BE2C (cell line): ENCODE measurements around the gene CEL.

Source experiments
- DNase-seq: peaks from one replicate; pipeline ENCODE4 v3.0.0-alpha.2; 2020
- H3K27me3 ChIP-seq: fragments of 250-450 bp; sonication (Bioruptor Pico); 2 replicates; pipeline ENCODE4 v1.5.1; 2020; ENCODE audit warnings: mild to moderate bottlenecking
- H3K36me3 ChIP-seq: fragments of 250-450 bp; sonication (Bioruptor Pico); 2 replicates; pipeline ENCODE4 v1.5.1; 2020; ENCODE audit warnings: mild to moderate bottlenecking
- H3K4me1 ChIP-seq: fragments of 250-450 bp; sonication (Bioruptor Pico); 2 replicates; pipeline ENCODE4 v1.5.1; 2020
- H3K4me3 ChIP-seq: 2 replicates; pipeline ENCODE4 v1.5.1; 2011; ENCODE audit warnings: low read depth, low read length
- H3K9me3 ChIP-seq: fragments of 250-450 bp; sonication (Bioruptor Pico); 2 replicates; pipeline ENCODE4 v1.5.1; 2020
- TF ChIP-seq, protein P1 (sequence below): IDR thresholded peaks from 2 replicates; pipeline ENCODE4 v1.5.1; 2012; ENCODE audit warnings: mild to moderate bottlenecking, low read depth, low read length

The CEL gene

DNA sequence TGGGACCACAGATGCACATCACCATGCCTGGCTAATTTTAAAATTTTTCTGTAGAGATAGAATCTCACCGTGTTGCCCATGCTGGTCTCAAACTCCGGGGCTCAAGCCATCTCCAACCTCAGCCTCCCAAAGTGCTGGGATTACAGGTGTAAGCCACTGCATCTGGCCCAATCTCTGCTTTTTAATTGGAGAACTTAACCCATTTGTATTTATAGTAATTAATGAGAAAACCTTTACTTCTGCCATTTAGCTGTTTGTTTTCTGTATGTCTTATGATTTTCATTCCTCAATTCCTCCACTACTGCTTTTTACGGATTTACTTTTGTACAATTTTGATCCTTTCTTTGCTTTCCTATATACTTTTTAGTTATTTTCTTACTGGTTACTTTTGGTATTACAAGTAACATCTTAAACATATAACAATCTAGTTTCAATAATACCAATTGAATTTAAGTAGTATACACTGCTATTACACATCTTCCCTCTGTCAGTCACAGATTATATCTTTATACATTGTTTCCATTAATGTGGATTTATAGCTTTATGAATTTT is 33.1 kb downstream of the CEL start:
- no peak for DNase-seq
- TF ChIP-seq, protein P1, sequence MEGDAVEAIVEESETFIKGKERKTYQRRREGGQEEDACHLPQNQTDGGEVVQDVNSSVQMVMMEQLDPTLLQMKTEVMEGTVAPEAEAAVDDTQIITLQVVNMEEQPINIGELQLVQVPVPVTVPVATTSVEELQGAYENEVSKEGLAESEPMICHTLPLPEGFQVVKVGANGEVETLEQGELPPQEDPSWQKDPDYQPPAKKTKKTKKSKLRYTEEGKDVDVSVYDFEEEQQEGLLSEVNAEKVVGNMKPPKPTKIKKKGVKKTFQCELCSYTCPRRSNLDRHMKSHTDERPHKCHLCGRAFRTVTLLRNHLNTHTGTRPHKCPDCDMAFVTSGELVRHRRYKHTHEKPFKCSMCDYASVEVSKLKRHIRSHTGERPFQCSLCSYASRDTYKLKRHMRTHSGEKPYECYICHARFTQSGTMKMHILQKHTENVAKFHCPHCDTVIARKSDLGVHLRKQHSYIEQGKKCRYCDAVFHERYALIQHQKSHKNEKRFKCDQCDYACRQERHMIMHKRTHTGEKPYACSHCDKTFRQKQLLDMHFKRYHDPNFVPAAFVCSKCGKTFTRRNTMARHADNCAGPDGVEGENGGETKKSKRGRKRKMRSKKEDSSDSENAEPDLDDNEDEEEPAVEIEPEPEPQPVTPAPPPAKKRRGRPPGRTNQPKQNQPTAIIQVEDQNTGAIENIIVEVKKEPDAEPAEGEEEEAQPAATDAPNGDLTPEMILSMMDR: no peak
- no peaks in the 10 kb centered on the region for H3K9me3 ChIP-seq
- no peak overlapping the region for H3K4me3 ChIP-seq
- peaks cover 7% of the 10 kb centered on the region for H3K4me1 ChIP-seq
- H3K27me3 ChIP-seq: no peaks in the 10 kb centered on the region
- peaks cover 45% of the 10 kb centered on the region for H3K36me3 ChIP-seq

DNA sequence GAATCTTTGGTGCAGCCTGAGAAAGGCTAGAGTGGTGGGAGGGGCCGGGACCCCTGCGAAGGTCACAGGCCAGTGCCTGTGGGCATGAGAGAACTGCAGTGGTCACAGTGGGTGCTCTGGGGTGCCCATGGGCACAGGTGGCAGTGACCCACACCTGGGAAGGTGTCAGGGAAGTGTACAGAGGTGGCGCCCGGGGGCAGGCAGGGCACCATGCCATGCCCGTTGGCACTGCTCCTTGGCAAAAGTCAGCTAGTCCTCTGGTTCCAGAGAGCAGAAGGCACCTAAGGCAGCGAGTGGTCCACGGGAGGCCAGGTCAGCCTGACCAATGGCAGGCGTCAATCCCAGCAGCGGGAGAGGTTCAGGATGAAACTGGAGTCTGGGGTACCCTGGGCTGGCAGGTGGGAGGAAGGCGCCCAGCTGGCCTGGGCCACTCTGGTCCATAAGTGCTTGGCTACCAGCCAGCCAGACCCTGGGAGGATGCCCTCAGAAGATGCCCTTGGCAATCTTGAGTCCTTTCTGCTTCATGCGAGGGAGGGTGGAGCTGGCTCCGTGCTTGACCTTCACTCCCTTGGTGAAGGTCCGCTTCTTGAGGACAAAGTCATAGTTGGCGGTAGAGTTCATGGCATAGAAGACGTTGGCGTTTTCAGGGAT is 36.4 kb downstream of the CEL start:
- no peak for DNase-seq
- H3K27me3 ChIP-seq: no peaks in the 10 kb centered on the region
- H3K4me1 ChIP-seq: no peaks in the 10 kb centered on the region
- no peak overlapping the region for H3K4me3 ChIP-seq
- TF ChIP-seq, protein P1: no peak
- H3K9me3 ChIP-seq: no peaks in the 10 kb centered on the region
- H3K36me3 ChIP-seq: peaks cover 78% of the 10 kb centered on the region

DNA sequence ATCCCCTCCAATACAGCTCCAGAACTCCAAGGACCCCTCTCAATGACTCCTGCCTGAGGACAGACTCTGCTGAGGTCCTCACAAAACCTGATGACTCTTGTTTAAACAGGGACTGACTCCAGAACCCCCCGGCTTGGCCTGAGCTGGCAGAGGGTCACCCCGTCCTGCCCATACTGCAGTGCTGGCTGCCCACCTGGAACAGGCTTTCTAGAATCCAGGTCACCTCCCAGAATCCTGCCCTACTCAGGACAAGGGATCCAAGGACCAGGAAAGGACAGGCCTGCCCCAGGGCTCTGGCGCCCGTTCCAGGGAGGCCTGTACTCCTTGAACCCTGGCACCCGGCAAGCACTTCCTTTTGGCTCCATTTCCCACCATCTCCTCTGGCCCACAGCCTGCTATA is 37.1 kb downstream of the CEL start:
- H3K36me3 ChIP-seq: peaks cover 84% of the 10 kb centered on the region

DNA sequence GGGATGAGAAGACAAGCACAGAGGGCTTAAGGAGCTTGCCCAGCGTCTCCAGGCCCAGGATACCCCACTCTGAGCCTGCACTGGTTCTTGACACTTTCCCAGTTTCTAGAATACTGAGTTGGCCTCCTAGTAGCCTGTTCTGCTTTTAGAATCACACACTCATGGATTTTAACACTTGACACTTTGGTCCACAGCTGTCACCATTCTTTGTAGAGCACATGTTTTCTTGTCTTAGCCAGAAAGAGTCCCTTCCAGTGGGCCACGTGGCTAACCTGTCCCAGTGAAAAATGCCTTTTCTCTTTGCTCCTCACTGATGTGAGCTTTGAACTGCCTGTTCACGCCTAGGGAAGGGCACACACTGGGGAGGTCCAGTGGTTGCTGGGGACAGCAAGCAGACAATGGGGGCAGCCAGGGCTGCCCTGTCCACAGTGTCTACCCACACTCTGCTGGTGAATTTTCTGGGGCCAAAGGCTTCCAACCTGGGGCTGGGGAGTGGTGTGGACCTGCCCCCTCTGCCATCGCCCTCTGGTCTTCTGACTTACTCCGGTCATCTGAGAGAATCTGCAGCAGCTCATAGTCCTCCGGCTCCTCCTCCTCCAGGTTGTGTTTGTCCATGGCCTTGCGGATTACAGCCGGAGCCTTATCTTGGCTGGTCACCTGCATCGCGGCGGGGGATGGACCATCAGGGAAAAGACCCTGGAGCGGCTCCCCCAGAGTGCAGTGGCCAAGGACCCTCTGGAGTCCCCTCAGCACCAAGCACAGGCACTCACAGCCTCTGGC is 38.1 kb downstream of the CEL start:
- H3K27me3 ChIP-seq: no peaks in the 10 kb centered on the region
- H3K36me3 ChIP-seq: peaks cover 95% of the 10 kb centered on the region
- DNase-seq: no peak
- no peaks in the 10 kb centered on the region for H3K9me3 ChIP-seq
- no peaks in the 10 kb centered on the region for H3K4me1 ChIP-seq
- H3K4me3 ChIP-seq: no peak overlapping the region
- TF ChIP-seq, protein P1: no peak

More for the DNA sequence above, 37.1 kb downstream of the CEL start:
- TF ChIP-seq, protein P1: no peak
- Histone ChIP-seq H3K4me1 (no peaks in the 10 kb centered on the region), H3K4me3 (no peak overlapping the region), H3K9me3 (no peaks in the 10 kb centered on the region), H3K27me3 (no peaks in the 10 kb centered on the region)
- no peak for DNase-seq

DNA sequence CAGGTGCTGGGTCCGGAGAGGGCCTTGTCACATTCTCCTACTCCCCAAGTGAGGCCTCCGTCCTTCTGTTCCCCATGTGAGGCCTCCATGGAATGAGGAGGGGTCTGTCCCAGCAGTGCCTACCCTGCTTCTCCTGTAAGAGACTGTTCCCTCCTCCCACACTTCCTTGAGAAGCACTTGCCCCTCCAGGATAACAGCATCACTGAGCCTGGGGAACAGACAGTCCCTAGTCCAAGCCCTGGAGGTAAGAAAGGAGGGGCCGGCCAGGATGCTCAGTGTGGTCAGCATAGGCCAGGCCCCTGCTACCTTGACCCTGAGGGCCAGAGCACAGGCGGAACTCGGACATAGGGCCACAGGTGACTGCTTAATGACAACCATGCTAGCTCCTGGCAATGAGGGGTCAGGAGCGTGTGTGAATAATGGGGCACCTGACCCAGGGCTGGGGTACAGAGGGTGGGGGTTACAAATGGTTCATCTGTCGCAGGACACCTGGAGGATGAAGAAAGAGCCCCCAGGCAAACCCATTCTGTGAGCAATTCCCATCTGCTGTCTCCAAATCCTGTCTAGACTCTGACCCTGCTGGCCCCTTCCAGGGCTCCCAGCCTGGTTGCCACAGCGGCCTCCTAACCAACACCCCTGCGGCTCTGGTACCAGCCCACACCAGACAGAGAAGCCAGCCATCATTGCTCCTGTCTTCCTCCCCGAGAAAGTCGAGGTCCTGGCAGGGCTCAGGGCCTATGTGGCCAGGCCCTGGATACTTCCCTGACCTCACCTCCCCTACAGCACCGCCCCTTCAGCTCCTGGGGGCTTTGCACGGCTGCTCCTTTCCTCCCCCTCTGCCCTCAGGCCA is 39.0 kb downstream of the CEL start:
- H3K4me1 ChIP-seq: no peaks in the 10 kb centered on the region
- no peaks in the 10 kb centered on the region for H3K9me3 ChIP-seq
- TF ChIP-seq, protein P1: no peak
- peaks cover 97% of the 10 kb centered on the region for H3K36me3 ChIP-seq
- no peaks in the 10 kb centered on the region for H3K27me3 ChIP-seq
- no peak overlapping the region for H3K4me3 ChIP-seq
- no peak for DNase-seq
